Mucosa of gallbladder (tissue), 1 donor: ENCODE measurements around the gene SH3RF3. TPM values are rescaled to one million over a fixed set of nuclear protein-coding genes. Genes with fewer than 3 reads are reported as not detected.

Experiments used
- DNase-seq: peaks from one replicate; pipeline ENCODE4 v3.0.0-alpha.2; 2020; ENCODE audit warnings: low spot score
- total RNA-seq: library from RNA; stranded (reverse); gene quantifications from one replicate; pipeline ENCODE4 v1.2.1, GENCODE V29; 2021
- donor health status: DM: no; HTN: no; CAD: no.

Gene SH3RF3
- total RNA-seq, 1 donor from 2014 or later = 11.5 TPM

DNA sequence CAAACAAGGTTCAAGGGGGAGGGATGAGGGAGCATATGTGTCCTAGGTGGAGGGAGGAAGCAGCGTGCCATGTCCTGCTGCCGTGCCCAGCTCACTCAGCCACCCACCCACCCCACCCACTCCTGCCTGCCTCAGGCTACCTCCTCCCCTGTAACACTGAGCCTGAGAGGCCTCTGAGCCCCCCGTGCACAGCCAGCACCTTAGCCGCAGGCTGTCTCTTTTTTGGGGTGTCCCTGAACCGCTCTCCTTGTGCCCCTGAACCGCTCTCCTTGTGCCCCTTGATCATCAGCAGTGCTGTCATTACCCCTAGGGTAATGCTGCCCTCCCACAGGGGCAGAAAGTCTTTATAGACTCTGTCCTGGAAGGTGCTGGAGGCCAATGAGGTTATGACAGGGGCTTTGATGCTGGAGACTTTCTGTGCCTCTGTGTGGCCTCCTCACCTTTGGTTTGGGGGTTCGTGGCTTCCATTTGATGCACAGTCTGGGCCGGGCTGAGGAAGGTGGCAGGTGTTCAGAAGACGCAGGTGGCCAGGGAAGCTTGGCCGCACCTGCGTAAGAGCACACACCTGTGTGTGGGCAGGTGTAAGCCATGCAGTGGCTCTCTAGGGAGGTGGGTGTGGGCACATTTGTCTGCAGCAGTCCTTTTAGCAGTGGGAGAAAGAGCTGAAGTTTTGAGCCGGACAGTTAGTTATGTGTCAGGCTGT is 344.8 kb downstream of the SH3RF3 start:
- DNase-seq = no peak

DNA sequence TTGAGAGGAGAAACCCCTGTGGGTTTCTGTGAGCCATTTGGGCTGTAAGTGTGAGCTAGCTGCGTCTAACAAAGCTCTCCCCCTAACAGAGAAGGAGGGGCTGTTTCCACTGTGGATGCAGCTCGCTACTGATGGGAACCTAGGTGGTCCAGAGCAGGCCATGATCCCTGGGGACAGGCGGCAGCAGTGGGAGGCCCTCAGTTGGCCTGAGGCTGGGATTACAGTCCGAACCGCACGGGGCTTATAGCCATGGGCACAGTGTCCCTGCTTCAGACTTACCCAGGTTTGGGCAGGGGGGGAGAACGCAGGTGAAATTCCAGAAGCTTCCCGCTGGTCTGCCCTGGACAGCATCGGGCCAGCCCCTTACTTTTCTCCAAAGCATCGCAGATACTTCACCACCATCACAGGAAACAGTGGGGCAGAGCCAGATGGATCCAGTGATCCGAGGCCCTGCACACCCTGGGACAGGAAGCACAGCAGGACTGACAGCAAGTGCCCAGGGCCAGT is 345.4 kb downstream of the SH3RF3 start:
- no peak for DNase-seq

- no peak for DNase-seq
Measured at GRCh38 chr2:109475531-109476210, 346.7 kb downstream of the SH3RF3 start.

GRCh38 chr2:109476641-109477441 is 347.8 kb downstream of the SH3RF3 start:
- no peak for DNase-seq

DNA sequence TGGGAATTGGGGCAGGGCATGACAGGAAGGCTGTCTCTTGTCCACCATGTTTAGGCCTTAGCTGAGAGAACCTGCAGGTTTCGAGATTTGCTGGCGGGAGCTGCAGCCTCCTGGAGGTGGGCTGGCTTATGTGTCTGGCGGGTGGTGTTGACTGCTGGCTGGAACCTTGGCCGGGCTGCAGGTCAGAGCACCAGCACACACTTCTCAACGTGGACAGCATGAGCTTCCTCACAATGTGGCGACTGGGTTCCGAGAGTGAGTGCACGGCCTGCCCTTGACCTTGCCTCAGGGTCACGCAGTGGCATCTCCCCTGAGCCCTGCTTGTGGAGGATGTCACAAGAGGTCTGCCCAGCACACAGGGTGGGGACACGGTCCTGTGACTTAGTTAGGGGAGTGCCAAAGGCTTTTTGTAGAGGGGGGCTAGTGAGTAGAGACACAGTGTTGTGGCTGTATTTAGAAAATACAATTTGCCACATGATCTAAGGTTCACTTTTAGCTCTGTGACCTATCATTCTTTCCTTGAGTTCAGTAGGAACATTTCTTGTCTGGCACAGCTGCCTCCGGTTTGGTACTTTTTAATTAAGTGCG is 350.0 kb downstream of the SH3RF3 start:
- no peak for DNase-seq

- no peak for DNase-seq
Measured at GRCh38 chr2:109479804-109480203, 350.8 kb downstream of the SH3RF3 start.

DNA sequence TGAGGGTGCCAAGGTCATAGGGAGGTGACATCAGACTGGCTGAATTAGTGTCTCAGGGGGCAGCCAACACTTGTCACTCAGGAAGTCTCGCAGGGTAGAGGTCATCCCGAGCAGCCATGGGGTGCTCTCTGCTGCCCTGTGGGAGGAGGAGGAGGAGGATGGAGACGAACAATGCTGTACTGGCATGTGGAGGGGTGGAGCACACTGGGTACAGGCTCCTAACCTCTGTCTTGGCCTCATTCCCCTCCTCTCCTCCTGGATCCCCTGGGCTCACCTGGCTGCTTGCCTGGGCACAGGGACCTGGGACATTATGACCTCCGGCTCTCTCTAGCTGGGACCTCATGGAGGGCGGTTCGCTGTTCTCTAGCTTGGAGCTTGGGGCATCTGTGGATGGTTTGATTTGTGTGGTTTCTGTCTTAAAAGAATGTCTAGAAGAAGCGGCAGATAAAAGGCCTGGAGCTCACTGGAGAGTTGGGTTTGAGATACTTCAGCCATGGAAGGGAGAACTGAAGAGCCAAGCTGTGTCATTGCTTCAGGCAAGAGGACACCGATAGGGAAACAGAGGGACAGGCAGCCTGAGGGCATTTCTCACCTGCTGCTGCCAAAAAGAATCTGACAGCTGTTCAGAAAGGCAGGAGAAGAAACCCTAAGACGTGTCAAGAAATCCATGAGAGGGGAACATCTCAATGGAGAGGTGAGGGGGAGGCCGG is 351.6 kb downstream of the SH3RF3 start:
- DNase-seq = no peak

- no peak for DNase-seq
Measured at GRCh38 chr2:109481196-109481555, 352.2 kb downstream of the SH3RF3 start.

GRCh38 chr2:109481599-109481998 is 352.6 kb downstream of the SH3RF3 start:
- no peak for DNase-seq

- DNase-seq = no peak
Measured at GRCh38 chr2:109482361-109482861, 353.4 kb downstream of the SH3RF3 start.

GRCh38 chr2:109486711-109487535 is 357.9 kb downstream of the SH3RF3 start:
- DNase-seq = no peak

- DNase-seq = no peak
Measured at GRCh38 chr2:109487536-109487869, 358.5 kb downstream of the SH3RF3 start.

GRCh38 chr2:109487871-109488655 is 359.1 kb downstream of the SH3RF3 start:
- DNase-seq = no peak

GRCh38 chr2:109489296-109489695 is 360.3 kb downstream of the SH3RF3 start:
- no peak for DNase-seq

DNA sequence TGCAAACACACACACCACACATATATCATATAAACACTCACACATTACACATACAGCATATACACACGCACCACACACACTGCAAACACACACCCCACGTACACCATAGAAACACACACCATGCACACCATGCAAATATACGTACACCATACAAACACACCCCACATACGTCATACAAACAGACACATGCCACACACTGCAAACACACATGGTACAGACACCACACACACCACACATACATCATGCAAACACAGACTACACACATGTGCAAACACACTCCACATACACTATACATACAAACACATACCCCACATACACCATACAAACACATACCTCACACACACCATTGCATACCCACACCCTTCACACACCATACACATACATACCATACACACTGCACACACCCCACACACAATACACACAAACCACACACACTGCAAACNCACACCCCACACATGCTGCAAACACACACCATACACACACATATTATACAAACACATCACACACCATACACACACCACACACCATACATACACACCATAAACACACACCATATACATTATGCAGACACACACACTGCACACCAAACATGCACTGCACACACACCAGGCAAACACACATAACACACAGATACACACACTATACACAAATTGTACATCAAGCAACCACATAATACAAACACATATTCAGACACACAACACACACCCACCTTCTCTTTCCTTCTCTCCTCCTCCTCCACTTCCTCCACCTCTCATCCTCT is 364.4 kb downstream of the SH3RF3 start:
- no peak for DNase-seq

GRCh38 chr2:109494351-109494750 is 365.3 kb downstream of the SH3RF3 start:
- DNase-seq = no peak

DNA sequence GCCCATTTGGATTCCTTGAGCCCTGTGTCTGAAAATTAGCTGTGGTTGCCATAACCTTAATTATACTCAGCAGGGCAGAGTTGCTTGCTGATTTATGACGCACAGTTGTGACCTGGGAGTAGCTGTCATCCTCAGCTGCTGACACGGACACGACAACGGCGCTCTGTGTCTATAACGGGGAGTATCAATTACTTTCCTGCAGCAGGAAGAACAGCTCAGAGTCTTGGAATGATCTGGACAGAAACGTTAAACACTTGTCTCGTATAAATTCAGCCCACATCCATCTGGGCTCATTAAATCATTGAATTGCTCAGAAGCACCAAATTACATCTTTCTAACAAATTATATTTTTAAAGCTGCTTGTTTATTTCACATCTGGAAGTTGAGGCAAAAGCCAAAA is 368.5 kb downstream of the SH3RF3 start:
- no peak for DNase-seq

GRCh38 chr2:109497911-109498870 is 369.2 kb downstream of the SH3RF3 start:
- DNase-seq = no peak
